ENCODE measurements around the gene PRUNE2. TPM values are rescaled to one million over a fixed set of nuclear protein-coding genes. Genes with fewer than 3 reads are reported as not detected.

PRUNE2 gene
- total RNA-seq, 6 experiments from 2014 or later: 1.4 to 3.3 (median 2.1) TPM

GRCh38 chr9:76644647-76645250, 261.2 kb downstream of the PRUNE2 start:
- intact Hi-C loops (cut with DNase I): no loop called here
- no peaks in the 10 kb centered on the region for H3K9me3 ChIP-seq
- no peaks in the 10 kb centered on the region for H3K4me1 ChIP-seq
- TF ChIP-seq CTCF (IDR thresholded peaks at IDR 0.05) (no peak), POLR2A (IDR thresholded peaks at IDR 0.05) (no peak)
- ATAC-seq (no peak), DNase-seq (no peak)
- H3K27me3 ChIP-seq: no peaks in the 10 kb centered on the region
- no peak overlapping the region for H3K4me3 ChIP-seq
- H3K36me3 ChIP-seq: no peaks in the 10 kb centered on the region
- WGBS (ENCODE audit: insufficient coverage, low coverage, low lambda C conversion rate, missing lambda C conversion rate): 87% methylated on average over 10 of the region's 10 CpGs
- H3K27ac ChIP-seq: no peak overlapping the region

GRCh38 chr9:76644171-76644570, 261.7 kb downstream of the PRUNE2 start:
- intact Hi-C loops (cut with DNase I): no loop called here
- no peak for DNase-seq
- no peaks in the 10 kb centered on the region for H3K27me3 ChIP-seq

GRCh38 chr9:76643399-76644117, 262.4 kb downstream of the PRUNE2 start:
- WGBS (ENCODE audit: insufficient coverage, low coverage, low lambda C conversion rate, missing lambda C conversion rate): 61% methylated on average over 6 of the region's 6 CpGs
- TF ChIP-seq CTCF (IDR thresholded peaks at IDR 0.05) (no peak), POLR2A (IDR thresholded peaks at IDR 0.05) (no peak)
- intact Hi-C loops (cut with DNase I): no loop called here

More at GRCh38 chr9:76644171-76644570, 261.7 kb downstream of the PRUNE2 start:
- ATAC-seq: no peak
- 46% methylated on average over 3 of the region's 4 CpGs for WGBS (ENCODE audit: insufficient coverage, low coverage, low lambda C conversion rate, missing lambda C conversion rate)
- Histone ChIP-seq H3K27ac (no peak overlapping the region), H3K4me1 (no peaks in the 10 kb centered on the region), H3K9me3 (no peaks in the 10 kb centered on the region), H3K36me3 (no peaks in the 10 kb centered on the region), H3K4me3 (no peak overlapping the region)
- TF ChIP-seq POLR2A (IDR thresholded peaks at IDR 0.05): no peak
- TF ChIP-seq CTCF (IDR thresholded peaks at IDR 0.05): no peak

GRCh38 chr9:76642701-76643209, 263.2 kb downstream of the PRUNE2 start:
- no peak overlapping the region for H3K4me3 ChIP-seq
- ATAC-seq: no peak
- no peaks in the 10 kb centered on the region for H3K36me3 ChIP-seq
- no peaks in the 10 kb centered on the region for H3K27me3 ChIP-seq
- no peak for DNase-seq
- no peaks in the 10 kb centered on the region for H3K9me3 ChIP-seq
- no peak overlapping the region for H3K27ac ChIP-seq
- 61% methylated on average over 5 of the region's 5 CpGs for WGBS (ENCODE audit: insufficient coverage, low coverage, low lambda C conversion rate, missing lambda C conversion rate)
- H3K4me1 ChIP-seq: no peaks in the 10 kb centered on the region
- no peak for TF ChIP-seq CTCF (IDR thresholded peaks at IDR 0.05)
- TF ChIP-seq POLR2A (IDR thresholded peaks at IDR 0.05): no peak
- intact Hi-C loops (cut with DNase I): no loop called here

More at GRCh38 chr9:76643399-76644117, 262.4 kb downstream of the PRUNE2 start:
- DNase-seq (no peak), ATAC-seq (peak; percentile 46 to 82 (median 66))
- H3K4me3 ChIP-seq: no peak overlapping the region
- H3K27me3 ChIP-seq: no peaks in the 10 kb centered on the region
- H3K27ac ChIP-seq: no peak overlapping the region
- no peaks in the 10 kb centered on the region for H3K4me1 ChIP-seq
- H3K9me3 ChIP-seq: no peaks in the 10 kb centered on the region
- H3K36me3 ChIP-seq: no peaks in the 10 kb centered on the region
